Measurements from ENCODE around the gene ATAD3B.
A peak's percentile ranks its signal among the peaks of the same experiment; 100 is the strongest.

The ATAD3B gene

GRCh38 chr1:1429671-1430073, 41.9 kb upstream of the ATAD3B start:
- POLR2A ChIA-PET: interaction anchor here (1.5 kb wide), 1 partner anchor 22 kb away, joined by 7 read pairs; no protein-coding TSS in a partner anchor
- no peak for TF ChIP-seq SUZ12 (IDR thresholded peaks at IDR 0.05)
- TF ChIP-seq SP1 (IDR thresholded peaks at IDR 0.05): no peak
- no peak for TF ChIP-seq ARNT (IDR thresholded peaks at IDR 0.05)
- no peak for TF ChIP-seq CTBP1 (IDR thresholded peaks at IDR 0.05; ENCODE audit: borderline replicate concordance)
- CTCF ChIA-PET: interaction anchor here (0.7 kb wide), 1 partner anchor 12 kb away, joined by 3 read pairs; no protein-coding TSS in a partner anchor
- peak; percentile 10 for DNase-seq (ENCODE audit: extremely low spot score)

DNA sequence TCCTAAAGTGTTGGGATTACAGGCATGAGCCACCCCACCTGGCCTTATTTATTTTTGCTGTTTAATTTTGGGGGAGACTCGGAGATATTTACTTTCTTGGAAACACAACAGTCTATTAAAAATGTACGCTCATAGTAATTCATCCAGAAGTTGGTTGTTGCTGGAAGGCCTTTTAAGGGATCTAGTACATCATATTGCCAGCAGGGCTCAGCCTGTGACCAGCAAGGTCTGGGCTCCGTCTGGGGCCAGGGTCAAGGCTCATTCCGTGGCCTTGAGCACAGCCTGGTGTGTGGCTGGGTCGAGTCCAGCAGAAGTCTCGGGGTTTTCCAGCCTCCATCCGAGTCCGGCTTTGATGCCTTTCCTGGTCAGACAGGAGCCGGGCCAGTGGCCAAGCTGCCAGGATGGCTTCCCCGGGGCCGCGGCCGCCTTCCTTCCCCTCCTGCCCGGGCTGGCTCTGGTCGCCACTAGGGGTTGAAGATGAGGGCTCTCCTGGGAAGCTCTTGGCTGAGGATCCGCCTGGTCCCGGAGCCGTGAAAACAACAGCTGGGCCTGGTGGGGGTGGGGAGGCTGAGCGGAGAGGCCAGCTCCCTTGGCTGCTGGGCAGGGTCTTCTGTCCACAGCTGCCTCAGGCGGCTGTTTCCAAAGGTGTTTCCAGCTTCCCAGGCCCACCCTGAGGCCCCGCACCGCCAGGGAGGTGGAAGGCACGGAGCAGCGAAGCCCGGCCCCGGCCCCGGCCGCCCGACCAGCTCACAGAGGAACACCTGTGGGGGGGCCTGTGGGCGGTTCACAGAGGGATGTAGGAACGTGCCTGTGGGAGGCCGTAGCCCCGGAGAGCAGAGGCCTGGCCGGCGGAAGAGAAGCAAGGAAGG, 41.2 kb upstream of the ATAD3B start:
- DNase-seq (ENCODE audit: extremely low spot score): peak; percentile 32
- TF ChIP-seq L3MBTL2 (conservative IDR thresholded peaks at IDR 0.05): no peak
- TF ChIP-seq FOXA1 (IDR thresholded peaks at IDR 0.05): no peak
- TF ChIP-seq FOXM1 (IDR thresholded peaks at IDR 0.05; ENCODE audit: borderline replicate concordance): no peak
- no peak for TF ChIP-seq LEF1 (IDR thresholded peaks at IDR 0.05; ENCODE audit: borderline replicate concordance)
- ChIA-PET CTCF (interaction anchor here (3.0 kb wide), 1 partner anchor 11 kb away, joined by 13 read pairs; no protein-coding TSS in a partner anchor), POLR2A (interaction anchor here (1.5 kb wide), 1 partner anchor 23 kb away, joined by 7 read pairs; no protein-coding TSS in a partner anchor)

DNA sequence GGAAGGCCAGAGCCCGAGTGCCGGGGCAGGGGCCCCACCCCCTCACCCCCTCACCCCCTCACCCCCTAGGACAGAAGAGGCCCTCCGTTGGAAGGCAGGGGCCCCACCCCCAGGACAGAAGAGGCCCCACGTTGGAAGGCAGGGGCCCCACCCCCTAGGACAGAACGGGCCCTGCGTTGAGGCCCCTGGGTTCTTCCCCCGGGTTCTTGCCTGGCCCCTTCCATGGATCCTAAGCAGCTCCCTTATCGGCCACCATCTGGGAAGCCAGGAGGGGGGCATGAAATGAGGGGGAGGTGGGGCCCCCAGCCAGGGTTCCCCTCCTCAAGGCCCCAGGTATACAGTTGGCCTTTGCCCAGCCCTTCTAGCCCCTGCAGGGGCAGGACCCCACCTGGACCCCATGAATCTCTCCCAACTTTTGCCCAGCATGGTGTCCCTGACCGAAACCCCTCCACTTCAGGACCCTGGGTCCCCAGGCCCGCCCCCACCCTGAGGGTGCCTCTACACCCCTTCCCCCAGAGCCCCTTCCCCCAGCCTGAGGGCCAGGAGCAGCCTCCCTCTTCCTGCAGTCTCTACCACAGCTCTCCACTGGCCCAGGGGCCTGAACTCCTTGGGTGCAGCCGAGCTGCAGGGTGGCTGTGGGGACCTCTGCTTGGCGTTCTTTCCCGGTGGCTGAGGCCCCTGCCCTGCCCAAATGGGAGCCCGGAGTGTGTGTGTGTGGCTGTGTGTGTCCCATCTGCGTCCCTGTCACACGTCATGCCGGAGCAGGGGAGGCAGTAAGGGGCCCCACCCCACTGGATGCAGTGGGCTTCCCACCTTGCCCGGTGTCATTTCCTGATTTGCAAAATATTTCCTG, 40.3 kb upstream of the ATAD3B start:
- TF ChIP-seq FOXK2 (IDR thresholded peaks at IDR 0.05): no peak
- no peak for TF ChIP-seq TARDBP (IDR thresholded peaks at IDR 0.05)
- TF ChIP-seq SP1 (IDR thresholded peaks at IDR 0.05): no peak
- no peak for TF ChIP-seq ELF4 (IDR thresholded peaks at IDR 0.05)
- TF ChIP-seq, protein P1, sequence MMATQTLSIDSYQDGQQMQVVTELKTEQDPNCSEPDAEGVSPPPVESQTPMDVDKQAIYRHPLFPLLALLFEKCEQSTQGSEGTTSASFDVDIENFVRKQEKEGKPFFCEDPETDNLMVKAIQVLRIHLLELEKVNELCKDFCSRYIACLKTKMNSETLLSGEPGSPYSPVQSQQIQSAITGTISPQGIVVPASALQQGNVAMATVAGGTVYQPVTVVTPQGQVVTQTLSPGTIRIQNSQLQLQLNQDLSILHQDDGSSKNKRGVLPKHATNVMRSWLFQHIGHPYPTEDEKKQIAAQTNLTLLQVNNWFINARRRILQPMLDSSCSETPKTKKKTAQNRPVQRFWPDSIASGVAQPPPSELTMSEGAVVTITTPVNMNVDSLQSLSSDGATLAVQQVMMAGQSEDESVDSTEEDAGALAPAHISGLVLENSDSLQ (IDR thresholded peaks at IDR 0.05): no peak
- TF ChIP-seq FOXA1 (IDR thresholded peaks at IDR 0.05): no peak
- TF ChIP-seq ZNF384 (IDR thresholded peaks at IDR 0.05): no peak
- no peak for TF ChIP-seq SUZ12 (IDR thresholded peaks at IDR 0.05)
- TF ChIP-seq CTBP1 (IDR thresholded peaks at IDR 0.05; ENCODE audit: borderline replicate concordance): no peak
- no peak for TF ChIP-seq HDGF (IDR thresholded peaks at IDR 0.05; ENCODE audit: borderline replicate concordance)
- POLR2A ChIA-PET: no interaction called here
- no peak for DNase-seq (ENCODE audit: extremely low spot score)
- CTCF ChIA-PET: interaction anchor here (3.0 kb wide), 1 partner anchor 10 kb away, joined by 13 read pairs; no protein-coding TSS in a partner anchor

DNA sequence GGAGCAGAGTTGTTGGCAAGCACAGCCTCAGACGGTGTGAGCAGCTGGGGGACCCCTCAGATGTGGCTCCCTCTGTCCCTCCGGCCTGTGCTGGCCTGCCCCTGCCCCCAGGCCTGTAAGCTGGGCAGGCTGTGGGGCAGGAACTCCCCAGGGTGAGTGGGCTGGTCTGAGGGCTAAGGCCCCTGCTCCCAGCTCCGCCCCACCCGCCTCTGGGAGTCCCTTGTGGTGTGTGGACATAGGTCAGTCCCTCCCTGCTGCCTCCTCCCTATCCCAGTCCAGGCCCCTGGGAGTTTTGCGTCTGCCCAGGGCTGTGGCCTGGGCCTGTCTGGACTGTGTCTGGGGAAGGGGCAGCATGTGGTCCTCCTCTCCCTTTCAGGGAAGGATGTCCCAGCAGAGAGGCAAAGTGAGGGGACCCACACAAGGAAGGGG, 39.7 kb upstream of the ATAD3B start:
- POLR2A ChIA-PET: no interaction called here
- CTCF ChIA-PET: interaction anchor here (3.0 kb wide), 1 partner anchor 9 kb away, joined by 13 read pairs; no protein-coding TSS in a partner anchor
- TF ChIP-seq FOXM1 (IDR thresholded peaks at IDR 0.05; ENCODE audit: borderline replicate concordance): no peak
- TF ChIP-seq FOXA1 (IDR thresholded peaks at IDR 0.05): no peak
- no peak for TF ChIP-seq SUZ12 (IDR thresholded peaks at IDR 0.05)
- TF ChIP-seq ELF4 (IDR thresholded peaks at IDR 0.05): no peak
- TF ChIP-seq FOXK2 (IDR thresholded peaks at IDR 0.05): no peak
- no peak for TF ChIP-seq LEF1 (IDR thresholded peaks at IDR 0.05; ENCODE audit: borderline replicate concordance)
- no peak for TF ChIP-seq L3MBTL2 (conservative IDR thresholded peaks at IDR 0.05)
- TF ChIP-seq SP1 (IDR thresholded peaks at IDR 0.05): no peak
- TF ChIP-seq CTBP1 (IDR thresholded peaks at IDR 0.05; ENCODE audit: borderline replicate concordance): no peak
- no peak for TF ChIP-seq TARDBP (IDR thresholded peaks at IDR 0.05)
- no peak for TF ChIP-seq HDGF (IDR thresholded peaks at IDR 0.05; ENCODE audit: borderline replicate concordance)
- TF ChIP-seq NFRKB (IDR thresholded peaks at IDR 0.05): no peak
- no peak for TF ChIP-seq ZNF384 (IDR thresholded peaks at IDR 0.05)
- no peak for TF ChIP-seq ARNT (IDR thresholded peaks at IDR 0.05)
- TF ChIP-seq BHLHE40 (IDR thresholded peaks at IDR 0.05; ENCODE audit: borderline replicate concordance): no peak
- TF ChIP-seq, protein P1 (IDR thresholded peaks at IDR 0.05): no peak
- no peak for DNase-seq (ENCODE audit: extremely low spot score)

GRCh38 chr1:1432274-1432950, 39.2 kb upstream of the ATAD3B start:
- CTCF ChIA-PET: interaction anchor here (3.0 kb wide), 1 partner anchor 9 kb away, joined by 13 read pairs; no protein-coding TSS in a partner anchor
- POLR2A ChIA-PET: interaction anchor here (2.2 kb wide), 1 partner anchor 25 kb away, joined by 10 read pairs; no protein-coding TSS in a partner anchor
- TF ChIP-seq ARNT (IDR thresholded peaks at IDR 0.05): no peak
- no peak for TF ChIP-seq ZNF384 (IDR thresholded peaks at IDR 0.05)
- no peak for TF ChIP-seq LEF1 (IDR thresholded peaks at IDR 0.05; ENCODE audit: borderline replicate concordance)
- TF ChIP-seq SUZ12 (IDR thresholded peaks at IDR 0.05): no peak
- TF ChIP-seq TARDBP (IDR thresholded peaks at IDR 0.05): no peak
- no peak for TF ChIP-seq HDGF (IDR thresholded peaks at IDR 0.05; ENCODE audit: borderline replicate concordance)
- TF ChIP-seq FOXM1 (IDR thresholded peaks at IDR 0.05; ENCODE audit: borderline replicate concordance): no peak
- no peak for TF ChIP-seq SP1 (IDR thresholded peaks at IDR 0.05)
- TF ChIP-seq CTBP1 (IDR thresholded peaks at IDR 0.05; ENCODE audit: borderline replicate concordance): no peak
- no peak for TF ChIP-seq ELF4 (IDR thresholded peaks at IDR 0.05)
- no peak for TF ChIP-seq FOXA1 (IDR thresholded peaks at IDR 0.05)
- no peak for TF ChIP-seq NFRKB (IDR thresholded peaks at IDR 0.05)
- DNase-seq (ENCODE audit: extremely low spot score): no peak
